ENCODE measurements around the gene TOMT.

DNA sequence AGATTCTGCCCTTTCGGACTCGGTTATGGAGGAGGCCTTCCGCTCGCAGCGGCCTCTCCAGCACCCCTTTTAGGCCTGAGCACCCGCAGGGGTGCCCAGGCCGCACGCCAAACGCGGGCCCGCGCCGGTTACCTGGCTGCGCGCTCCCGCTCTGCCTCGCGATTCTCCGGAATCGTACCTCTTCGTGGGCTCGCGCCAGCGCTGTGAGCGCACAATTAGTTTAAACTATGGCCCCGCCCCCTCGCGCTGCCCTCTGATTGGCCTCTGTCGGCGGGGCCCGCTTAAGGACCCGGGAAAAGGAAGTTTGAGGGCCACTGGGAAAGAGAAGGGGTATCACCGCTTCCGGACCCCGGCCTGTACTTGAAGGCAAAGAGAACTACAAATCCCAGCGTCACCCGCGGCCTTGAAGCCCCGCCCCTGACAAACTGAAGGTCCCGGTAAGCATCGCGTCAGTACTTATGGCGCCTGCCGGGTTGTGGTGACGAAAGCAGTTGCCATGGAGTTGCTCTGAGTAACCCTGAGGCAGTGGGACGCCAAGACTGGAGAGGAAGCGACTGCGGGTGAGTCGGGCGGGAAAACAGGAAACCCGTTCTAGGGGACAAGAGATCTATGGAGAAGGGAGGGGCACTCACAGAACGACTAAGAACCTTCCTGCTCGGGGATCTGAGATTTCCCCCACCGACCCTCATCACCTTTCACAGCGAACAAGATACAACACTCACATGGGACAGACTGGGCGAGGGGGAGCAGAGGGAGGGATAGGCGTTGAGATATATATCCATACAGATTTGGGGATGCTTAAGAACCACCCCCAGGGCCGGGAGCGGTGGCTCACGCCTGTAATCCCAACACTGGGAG lies 25.2 kb upstream of the TOMT start, which contains the start of the genes LRRC51 and NUMA1:
- TF ChIP-seq, protein P1, sequence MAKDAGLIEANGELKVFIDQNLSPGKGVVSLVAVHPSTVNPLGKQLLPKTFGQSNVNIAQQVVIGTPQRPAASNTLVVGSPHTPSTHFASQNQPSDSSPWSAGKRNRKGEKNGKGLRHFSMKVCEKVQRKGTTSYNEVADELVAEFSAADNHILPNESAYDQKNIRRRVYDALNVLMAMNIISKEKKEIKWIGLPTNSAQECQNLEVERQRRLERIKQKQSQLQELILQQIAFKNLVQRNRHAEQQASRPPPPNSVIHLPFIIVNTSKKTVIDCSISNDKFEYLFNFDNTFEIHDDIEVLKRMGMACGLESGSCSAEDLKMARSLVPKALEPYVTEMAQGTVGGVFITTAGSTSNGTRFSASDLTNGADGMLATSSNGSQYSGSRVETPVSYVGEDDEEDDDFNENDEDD (CRISPR knock-in tag; IDR thresholded peaks at IDR 0.05; ENCODE audit: borderline replicate concordance), result peak; percentile 90
- TF ChIP-seq POLR2A (IDR thresholded peaks at IDR 0.05; ENCODE audit: insufficient read depth in 1 of 2, low read depth in 2 of 2, low read length in 2 of 2), result peak; percentile 58 to 74; a peak in 2 of 4 replicates
- TF ChIP-seq FOXK1 (CRISPR knock-in tag; IDR thresholded peaks at IDR 0.05; ENCODE audit: borderline replicate concordance, low read depth), result no peak
- TF ChIP-seq CENPX (CRISPR knock-in tag; IDR thresholded peaks at IDR 0.05), result no peak
- TF ChIP-seq NCOR1 (IDR thresholded peaks at IDR 0.05; ENCODE audit: borderline replicate concordance, low read length), result no peak; the same call in 1 of the 2 replicates
- TF ChIP-seq, protein P2, sequence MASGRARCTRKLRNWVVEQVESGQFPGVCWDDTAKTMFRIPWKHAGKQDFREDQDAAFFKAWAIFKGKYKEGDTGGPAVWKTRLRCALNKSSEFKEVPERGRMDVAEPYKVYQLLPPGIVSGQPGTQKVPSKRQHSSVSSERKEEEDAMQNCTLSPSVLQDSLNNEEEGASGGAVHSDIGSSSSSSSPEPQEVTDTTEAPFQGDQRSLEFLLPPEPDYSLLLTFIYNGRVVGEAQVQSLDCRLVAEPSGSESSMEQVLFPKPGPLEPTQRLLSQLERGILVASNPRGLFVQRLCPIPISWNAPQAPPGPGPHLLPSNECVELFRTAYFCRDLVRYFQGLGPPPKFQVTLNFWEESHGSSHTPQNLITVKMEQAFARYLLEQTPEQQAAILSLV (CRISPR knock-in tag; IDR thresholded peaks at IDR 0.05; ENCODE audit: borderline replicate concordance), result no peak
- TF ChIP-seq BRD4 (CRISPR knock-in tag; IDR thresholded peaks at IDR 0.05), result no peak
- TF ChIP-seq ZNF616 (CRISPR knock-in tag; IDR thresholded peaks at IDR 0.05; ENCODE audit: low read depth), result no peak
- TF ChIP-seq POLR2AphosphoS5 (IDR thresholded peaks at IDR 0.05; ENCODE audit: low read depth, low read length), result peak; percentile 68
- TF ChIP-seq ZNF232 (CRISPR knock-in tag; IDR thresholded peaks at IDR 0.05; ENCODE audit: borderline replicate concordance), result peak; percentile 24; the same call in 1 of the 2 replicates
- peak; percentile 91 for TF ChIP-seq RFX3 (CRISPR knock-in tag; IDR thresholded peaks at IDR 0.05)

Data from HepG2 (cell line).